B cell (primary cell): ENCODE results near the gene ANLN. TPM values are rescaled to one million over a fixed set of nuclear protein-coding genes. Genes with fewer than 3 reads are reported as not detected.

Experiments
- ATAC-seq: fragments of 200-7000 bp; cut with Tn5 transposase; one replicate; pipeline ENCODE4 v1.10.0; 2021; ENCODE audit warnings: low read depth, mild to moderate bottlenecking, moderate number of reproducible peaks, moderate library complexity
- CTCF ChIA-PET: fragments of 350-600 bp; sonication (Branson Sonifier 250); formaldehyde crosslinking; loops from one replicate; lab custom pipeline; 2021; ENCODE audit warnings: antibody characterized with exemption, inconsistent platforms; lab: Charles Lee
- POLR2A ChIA-PET: fragments of 350-600 bp; sonication (Branson Sonifier 250); formaldehyde crosslinking; loops from one replicate; lab custom pipeline; 2021; ENCODE audit warnings: antibody characterized with exemption; lab: Charles Lee
- DNase-seq: peaks from one replicate; pipeline ENCODE4 v3.0.0; 2013
- H2AFZ ChIP-seq: 2 replicates; pipeline ENCODE4 v1.6.1; 2012; ENCODE audit warnings: mild to moderate bottlenecking, low read depth, low read length; ENCODE audit not compliant: insufficient read depth, poor library complexity, severe bottlenecking
- H3K27ac ChIP-seq, 2 donors: 1 replicate in 1 of 2; 2 replicates in 1 of 2; pipeline ENCODE4 v1.5.1; 2012 to 2013; ENCODE audit warnings: low read length in 2 of 2, mild to moderate bottlenecking in 2 of 2, moderate library complexity in 1 of 2
- H3K27me3 ChIP-seq, 4 experiments: fragments of 200-600 bp in 1 of 4; sonication (generic) in 1 of 4; replicated peaks in 1 of 4; 1 replicate in 2 of 4; 2 replicates in 2 of 4; pipeline versions ENCODE4 v1.6.1 to v1.7.0; 2013 to 2016; ENCODE audit warnings: low read length in 3 of 4, mild to moderate bottlenecking in 2 of 4, mixed read lengths in 1 of 4, moderate library complexity in 1 of 4; ENCODE audit not compliant: insufficient read depth in 4 of 4, control insufficient read depth in 3 of 4; ENCODE audit errors: control extremely low read depth in 1 of 4
- H3K36me3 ChIP-seq, 2 experiments: replicated peaks in 1 of 2; 1 replicate in 1 of 2; 2 replicates in 1 of 2; pipeline versions ENCODE4 v1.6.1 to v1.7.1; 2013; ENCODE audit warnings: low read length in 1 of 2; ENCODE audit not compliant: insufficient read depth in 2 of 2, control insufficient read depth in 1 of 2; ENCODE audit errors: control extremely low read depth in 1 of 2, extremely low read depth in 1 of 2
- H3K4me1 ChIP-seq, 2 donors: fragments of 200-600 bp in 1 of 2; sonication (generic) in 1 of 2; 1 replicate in 1 of 2; 2 replicates in 1 of 2; pipeline versions ENCODE4 v1.5.1 to v1.6.1; 2013 to 2017; ENCODE audit warnings: low read length in 2 of 2; ENCODE audit not compliant: control insufficient read depth in 2 of 2, insufficient read depth in 2 of 2
- H3K4me2 ChIP-seq: replicated peaks from 2 replicates; pipeline ENCODE3; 2012; ENCODE audit warnings: mild to moderate bottlenecking, low read depth, low read length; ENCODE audit not compliant: poor library complexity, severe bottlenecking
- H3K4me3 ChIP-seq, 5 experiments: fragments of 200-600 bp in 1 of 5; sonication (generic) in 1 of 5; 1 replicate in 3 of 5; 2 replicates in 2 of 5; pipeline versions ENCODE4 v1.5.1 to v1.7.0; 2011 to 2016; ENCODE audit warnings: low read length in 4 of 5, mild to moderate bottlenecking in 4 of 5, low read depth in 2 of 5, control low read depth in 1 of 5, moderate library complexity in 1 of 5; ENCODE audit not compliant: insufficient read depth in 1 of 5; ENCODE audit errors: control extremely low read depth in 1 of 5, extremely low read depth in 1 of 5
- H3K79me2 ChIP-seq: fragments of 200-600 bp; sonication (generic); one replicate; pipeline ENCODE4 v1.6.0; 2016; ENCODE audit warnings: low read length; ENCODE audit not compliant: control insufficient read depth, insufficient read depth
- H3K9ac ChIP-seq: fragments of 200-600 bp; sonication (generic); 2 replicates; pipeline ENCODE4 v1.6.1; 2017; ENCODE audit warnings: mild to moderate bottlenecking, low read length, moderate library complexity
- H3K9me3 ChIP-seq, 3 donors: one replicate each; pipeline versions ENCODE4 v1.6.1 to v1.7.1; 2013; ENCODE audit warnings: low read length in 2 of 3; ENCODE audit not compliant: control insufficient read depth in 2 of 3, insufficient read depth in 1 of 3; ENCODE audit errors: control extremely low read depth in 1 of 3
- H4K20me1 ChIP-seq: 2 replicates; pipeline ENCODE4 v1.6.0; 2012; ENCODE audit warnings: mild to moderate bottlenecking, low read length; ENCODE audit not compliant: insufficient read depth, control insufficient read depth, poor library complexity, severe bottlenecking
- H3K27ac Mint-ChIP-seq: one replicate; pipeline ENCODE4 v1.8.0; 2021; ENCODE audit warnings: mixed read lengths
- H3K27me3 Mint-ChIP-seq: one replicate; pipeline ENCODE4 v1.8.0; 2021; ENCODE audit warnings: mixed read lengths
- H3K4me1 Mint-ChIP-seq: one replicate; pipeline ENCODE4 v1.8.0; 2021; ENCODE audit warnings: mixed read lengths
- H3K4me3 Mint-ChIP-seq: one replicate; pipeline ENCODE4 v1.8.0; 2021; ENCODE audit warnings: mixed read lengths
- H3K9me3 Mint-ChIP-seq: one replicate; pipeline ENCODE4 v1.8.0; 2022; ENCODE audit warnings: mixed read lengths; ENCODE audit not compliant: insufficient read depth
- EZH2 ChIP-seq: IDR thresholded peaks from 2 replicates; pipeline ENCODE4 v1.6.1; 2012; ENCODE audit warnings: borderline replicate concordance, low read depth, mild to moderate bottlenecking, moderate library complexity, low read length; ENCODE audit not compliant: insufficient read depth, poor library complexity, severe bottlenecking
- WGBS: methylation state at CpG from one replicate; pipeline ENCODE4 v1.1.5; 2013; ENCODE audit warnings: missing lambda C conversion rate; ENCODE audit not compliant: insufficient coverage; 5-methylcytosine and 5-hydroxymethylcytosine counted together
- intact Hi-C: fragments of 100-400 bp; cut with micrococcal nuclease; formaldehyde crosslinking; loops from one replicate; pipeline ENCODE4 v1.10.0; 2022
- polyA plus RNA-seq: library from polyadenylated mRNA; depleted of rRNA; stranded (reverse); fragments of >200 nt; gene quantifications from 2 replicates; pipeline ENCODE4 v1.2.3, GENCODE V29; 2012
- total RNA-seq, 2 donors: library from RNA; stranded (reverse); fragments of 120-200 nt in 1 of 2; gene quantifications; 1 replicate in 1 of 2; 2 replicates in 1 of 2; pipeline versions ENCODE4 v1.2.3 to v1.2.4, GENCODE V29; 2013 to 2022
- TF ChIP-seq, protein P1 (sequence below): fragments of 200-600 bp; IDR thresholded peaks from one replicate; pipeline ENCODE4 v1.8.0; 2022; ENCODE audit warnings: antibody characterized with exemption, mild to moderate bottlenecking

Gene ANLN
- total and polyA plus RNA-seq, 2 donors (not counting 1 experiment from before 2014, with no cell fraction given) = 0.19 to 0.32 TPM

DNA sequence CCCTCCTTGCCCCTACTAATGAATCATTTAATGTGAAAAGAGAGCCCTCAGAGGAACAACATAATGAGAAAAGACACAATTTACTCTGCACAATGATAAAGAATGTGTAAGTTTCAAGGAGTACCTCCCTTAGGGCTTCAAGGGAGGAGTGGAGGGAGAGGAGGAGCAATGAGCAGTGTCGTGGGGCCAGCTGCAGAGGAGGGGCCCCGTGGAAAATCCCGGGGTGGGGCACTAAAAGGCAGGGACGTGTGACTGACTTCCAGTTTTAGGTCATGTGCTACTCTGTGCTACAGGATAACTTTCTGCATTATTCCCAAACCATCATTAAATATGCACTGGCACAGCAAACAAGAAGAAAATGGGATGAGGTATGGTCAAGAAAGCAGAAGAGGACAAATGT, 108.1 kb downstream of the ANLN start:
- DNase-seq (no peak), ATAC-seq (no peak)
- no peak overlapping the region for H3K27ac Mint-ChIP-seq
- intact Hi-C loops = no loop called here
- Histone ChIP-seq H3K4me1 (no peaks in the 10 kb centered on the region), H3K9me3 (no peaks in the 10 kb centered on the region), H3K27ac (no peak overlapping the region), H3K27me3 (peaks cover 0 to 3% (median 0%) of the 10 kb centered on the region in 4 experiments), H3K9ac (no peak overlapping the region), H3K4me2 (no peak overlapping the region), H4K20me1 (no peaks in the 10 kb centered on the region), H3K4me3 (no peak overlapping the region), H3K79me2 (no peaks in the 10 kb centered on the region), H2AFZ (no peak overlapping the region), H3K36me3 (no peaks in the 10 kb centered on the region)
- 80% methylated on average over 1 of the region's 4 CpGs for WGBS
- H3K9me3 Mint-ChIP-seq = no peaks in the 10 kb centered on the region
- H3K27me3 Mint-ChIP-seq = peaks cover 34% of the 10 kb centered on the region
- no peak overlapping the region for H3K4me3 Mint-ChIP-seq
- ChIA-PET CTCF (no interaction called here), POLR2A (no interaction called here)
- TF ChIP-seq, protein P1, sequence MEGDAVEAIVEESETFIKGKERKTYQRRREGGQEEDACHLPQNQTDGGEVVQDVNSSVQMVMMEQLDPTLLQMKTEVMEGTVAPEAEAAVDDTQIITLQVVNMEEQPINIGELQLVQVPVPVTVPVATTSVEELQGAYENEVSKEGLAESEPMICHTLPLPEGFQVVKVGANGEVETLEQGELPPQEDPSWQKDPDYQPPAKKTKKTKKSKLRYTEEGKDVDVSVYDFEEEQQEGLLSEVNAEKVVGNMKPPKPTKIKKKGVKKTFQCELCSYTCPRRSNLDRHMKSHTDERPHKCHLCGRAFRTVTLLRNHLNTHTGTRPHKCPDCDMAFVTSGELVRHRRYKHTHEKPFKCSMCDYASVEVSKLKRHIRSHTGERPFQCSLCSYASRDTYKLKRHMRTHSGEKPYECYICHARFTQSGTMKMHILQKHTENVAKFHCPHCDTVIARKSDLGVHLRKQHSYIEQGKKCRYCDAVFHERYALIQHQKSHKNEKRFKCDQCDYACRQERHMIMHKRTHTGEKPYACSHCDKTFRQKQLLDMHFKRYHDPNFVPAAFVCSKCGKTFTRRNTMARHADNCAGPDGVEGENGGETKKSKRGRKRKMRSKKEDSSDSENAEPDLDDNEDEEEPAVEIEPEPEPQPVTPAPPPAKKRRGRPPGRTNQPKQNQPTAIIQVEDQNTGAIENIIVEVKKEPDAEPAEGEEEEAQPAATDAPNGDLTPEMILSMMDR = no peak
- TF ChIP-seq EZH2 = no peak
- H3K4me1 Mint-ChIP-seq = no peaks in the 10 kb centered on the region

Other genes starting within 250 kb of the ANLN start
- 3.8 and 4.1 TPM in 2 replicates for gene EEPD1, start 236.6 kb upstream of the ANLN start, total RNA-seq
- 0.49 and 1.1 TPM in 2 replicates for gene EEPD1, start 236.6 kb upstream of the ANLN start, polyA plus RNA-seq